Stimulated activated effector memory CD8-positive, alpha-beta T cell treated with anti-CD3 and anti-CD28 coated beads, Interleukin-12 subunit alpha, Interleukin-12 subunit beta, amount 100 ng/mL, for 72 hours (primary cell): ENCODE data around the gene WBP2.
A peak's percentile ranks its signal among the peaks of the same experiment; 100 is the strongest.

Source experiments
- ATAC-seq: fragments of 150-1000 bp; cut with Tn5 transposase; 2 replicates; pipeline ENCODE4 v1.10.0; 2021
- DNase-seq, 2 donors: peaks; one replicate each; pipeline ENCODE4 v3.0.0; 2021 to 2022; ENCODE audit warnings: low spot score in 2 of 2
- H3K27ac Mint-ChIP-seq: one replicate; pipeline ENCODE4 v1.8.0; 2022; ENCODE audit warnings: mild to moderate bottlenecking, mixed read lengths
- H3K36me3 Mint-ChIP-seq: one replicate; pipeline ENCODE4 v1.8.0; 2022; ENCODE audit warnings: mild to moderate bottlenecking, mixed read lengths
- H3K4me1 Mint-ChIP-seq: one replicate; pipeline ENCODE4 v1.8.0; 2022; ENCODE audit warnings: mixed read lengths
- H3K4me3 Mint-ChIP-seq: one replicate; pipeline ENCODE4 v1.8.0; 2022; ENCODE audit warnings: mild to moderate bottlenecking, mixed read lengths
- H3K9me3 Mint-ChIP-seq: one replicate; pipeline ENCODE4 v1.8.0; 2022; ENCODE audit warnings: mixed read lengths

Gene WBP2

GRCh38 chr17:75834279-75834920, 20.7 kb downstream of the WBP2 start:
- peaks cover 93% of the 10 kb centered on the region for H3K36me3 Mint-ChIP-seq

GRCh38 chr17:75832652-75833400, 22.3 kb downstream of the WBP2 start:
- DNase-seq (no peak), ATAC-seq (peak; percentile 45)
- Mint-ChIP-seq H3K27ac (peak overlapping the region; percentile 98), H3K9me3 (no peaks in the 10 kb centered on the region), H3K4me3 (peak overlapping the region; percentile 79), H3K4me1 (peaks cover 42% of the 10 kb centered on the region), H3K36me3 (peaks cover 92% of the 10 kb centered on the region)

More at GRCh38 chr17:75834279-75834920, 20.7 kb downstream of the WBP2 start:
- Mint-ChIP-seq H3K4me1 (peaks cover 39% of the 10 kb centered on the region), H3K27ac (peak overlapping the region; percentile 98), H3K4me3 (no peak overlapping the region), H3K9me3 (no peaks in the 10 kb centered on the region)
- DNase-seq (no peak), ATAC-seq (no peak)

- peak overlapping the region; percentile 98 for H3K27ac Mint-ChIP-seq
- peaks cover 49% of the 10 kb centered on the region for H3K4me1 Mint-ChIP-seq
- peak in 1 of 2 donors; percentile 70 for DNase-seq
- no peaks in the 10 kb centered on the region for H3K9me3 Mint-ChIP-seq
- peak; percentile 90 for ATAC-seq
- peak overlapping the region; percentile 79 for H3K4me3 Mint-ChIP-seq
- peaks cover 92% of the 10 kb centered on the region for H3K36me3 Mint-ChIP-seq
Measured at GRCh38 chr17:75832164-75832651, 22.9 kb downstream of the WBP2 start.

- H3K36me3 Mint-ChIP-seq = peaks cover 95% of the 10 kb centered on the region
- peaks cover 54% of the 10 kb centered on the region for H3K4me1 Mint-ChIP-seq
- H3K27ac Mint-ChIP-seq = peak overlapping the region; percentile 86
- DNase-seq = no peak
- H3K9me3 Mint-ChIP-seq = no peaks in the 10 kb centered on the region
- no peak for ATAC-seq
- H3K4me3 Mint-ChIP-seq = peak overlapping the region; percentile 17
Measured at GRCh38 chr17:75831032-75831571, 24.0 kb downstream of the WBP2 start.

- Mint-ChIP-seq H3K36me3 (peaks cover 97% of the 10 kb centered on the region), H3K9me3 (no peaks in the 10 kb centered on the region), H3K4me1 (peaks cover 54% of the 10 kb centered on the region), H3K4me3 (peak overlapping the region; percentile 17), H3K27ac (peak overlapping the region; percentile 86)
- DNase-seq = peak in 1 of 2 donors; percentile 67
- no peak for ATAC-seq
Measured at GRCh38 chr17:75830164-75831031, 24.7 kb downstream of the WBP2 start.

GRCh38 chr17:75829747-75830146, 25.4 kb downstream of the WBP2 start:
- Mint-ChIP-seq H3K27ac (peak overlapping the region; percentile 67), H3K36me3 (peaks cover 93% of the 10 kb centered on the region), H3K4me3 (no peak overlapping the region), H3K4me1 (peaks cover 51% of the 10 kb centered on the region), H3K9me3 (no peaks in the 10 kb centered on the region)
- DNase-seq = no peak
- no peak for ATAC-seq

GRCh38 chr17:75828741-75829140, 26.4 kb downstream of the WBP2 start:
- Mint-ChIP-seq H3K9me3 (no peaks in the 10 kb centered on the region), H3K27ac (peak overlapping the region; percentile 92), H3K36me3 (peaks cover 88% of the 10 kb centered on the region), H3K4me1 (peaks cover 41% of the 10 kb centered on the region), H3K4me3 (peak overlapping the region; percentile 50)
- no peak for DNase-seq
- no peak for ATAC-seq

GRCh38 chr17:75828076-75828400, 27.1 kb downstream of the WBP2 start:
- ATAC-seq (peak; percentile 11), DNase-seq (no peak)
- Mint-ChIP-seq H3K27ac (peak overlapping the region; percentile 92), H3K4me3 (peak overlapping the region; percentile 50), H3K36me3 (peaks cover 84% of the 10 kb centered on the region), H3K4me1 (peaks cover 34% of the 10 kb centered on the region), H3K9me3 (no peaks in the 10 kb centered on the region)

GRCh38 chr17:75827308-75828075, 27.6 kb downstream of the WBP2 start:
- Mint-ChIP-seq H3K36me3 (peaks cover 85% of the 10 kb centered on the region), H3K9me3 (no peaks in the 10 kb centered on the region), H3K4me1 (peaks cover 28% of the 10 kb centered on the region), H3K27ac (peak overlapping the region; percentile 92), H3K4me3 (peak overlapping the region; percentile 50)
- ATAC-seq = peak; percentile 71
- peak; percentile 56 to 76 for DNase-seq

GRCh38 chr17:75826561-75827307, 28.4 kb downstream of the WBP2 start:
- Mint-ChIP-seq H3K27ac (peak overlapping the region; percentile 92), H3K36me3 (peaks cover 85% of the 10 kb centered on the region), H3K4me1 (peaks cover 28% of the 10 kb centered on the region), H3K9me3 (no peaks in the 10 kb centered on the region), H3K4me3 (no peak overlapping the region)
- no peak for ATAC-seq
- DNase-seq = no peak

- no peaks in the 10 kb centered on the region for H3K9me3 Mint-ChIP-seq
- DNase-seq (no peak), ATAC-seq (no peak)
- H3K4me1 Mint-ChIP-seq = peaks cover 35% of the 10 kb centered on the region
- H3K4me3 Mint-ChIP-seq = no peak overlapping the region
- peak overlapping the region; percentile 88 for H3K27ac Mint-ChIP-seq
- peaks cover 85% of the 10 kb centered on the region for H3K36me3 Mint-ChIP-seq
Measured at GRCh38 chr17:75825748-75826370, 29.3 kb downstream of the WBP2 start.

GRCh38 chr17:75825149-75825552, 30.0 kb downstream of the WBP2 start:
- H3K9me3 Mint-ChIP-seq = no peaks in the 10 kb centered on the region
- peaks cover 85% of the 10 kb centered on the region for H3K36me3 Mint-ChIP-seq
- DNase-seq (no peak), ATAC-seq (no peak)
- H3K27ac Mint-ChIP-seq = peak overlapping the region; percentile 88
- no peak overlapping the region for H3K4me3 Mint-ChIP-seq
- H3K4me1 Mint-ChIP-seq = peaks cover 34% of the 10 kb centered on the region

GRCh38 chr17:75824666-75825065, 30.5 kb downstream of the WBP2 start:
- H3K36me3 Mint-ChIP-seq = peaks cover 85% of the 10 kb centered on the region
- H3K4me3 Mint-ChIP-seq = no peak overlapping the region
- DNase-seq (no peak), ATAC-seq (no peak)
- H3K27ac Mint-ChIP-seq = peak overlapping the region; percentile 88
- no peaks in the 10 kb centered on the region for H3K9me3 Mint-ChIP-seq
- H3K4me1 Mint-ChIP-seq = peaks cover 29% of the 10 kb centered on the region
